HCT116 (cell line): ENCODE results near the gene FLRT1. TPM values are rescaled to one million over a fixed set of nuclear protein-coding genes. Genes with fewer than 3 reads are reported as not detected.

Experiments used
- ATAC-seq: fragments of 200-7000 bp; cut with Tn5 transposase; 2 replicates; pipeline ENCODE4 v1.9.1; 2020; ENCODE audit warnings: mild to moderate bottlenecking, moderate library complexity
- BruUV-seq: library from RNA; stranded (reverse); fragments of 400-500 nt; replicated peaks from 2 replicates; lab custom pipeline; 2021; lab: Mats Ljungman, UMichigan
- CTCF ChIA-PET: fragments of 300-600 bp; sonication (Branson Sonifier 250); formaldehyde crosslinking; loops from one replicate; lab custom pipeline; 2021; ENCODE audit warnings: antibody characterized with exemption; lab: Charles Lee
- POLR2A ChIA-PET: fragments of 300-600, 350-600 bp; sonication (Branson Sonifier 250); formaldehyde crosslinking; loops from one replicate; lab custom pipeline; 2021; ENCODE audit warnings: antibody characterized with exemption; lab: Charles Lee
- RAD21 ChIA-PET, 2 experiments: fragments of 300-600 bp; sonication (Branson Sonifier 250); formaldehyde crosslinking; loops; one replicate each; lab custom pipeline; 2023; ENCODE audit warnings: low total read pairs in 2 of 2; ENCODE audit not compliant: uncharacterized antibody in 2 of 2, unreplicated experiment in 2 of 2, low non-redundant PET in 1 of 2; lab: Charles Lee
- DNase-seq: peaks from one replicate; pipeline ENCODE4 v3.0.0-alpha.2; 2010; ENCODE audit warnings: low read depth, low spot score
- H2AFZ ChIP-seq: fragments of 200-600 bp; shearing (Covaris generic), sonication (generic); 2 replicates; pipeline ENCODE4 v1.6.1; 2017; ENCODE audit warnings: low read depth, mixed run types, mixed read lengths, antibody characterized with exemption, low read length; ENCODE audit not compliant: poor library complexity, severe bottlenecking
- H3K27ac ChIP-seq: 2 replicates; pipeline ENCODE4 v1.5.1; 2012; ENCODE audit warnings: low read depth, low read length
- H3K27me3 ChIP-seq: fragments of 200-600 bp; sonication (generic); 2 replicates; pipeline ENCODE4 v1.6.1; 2016; ENCODE audit warnings: mixed run types, low read length, mixed read lengths; ENCODE audit not compliant: insufficient read depth
- H3K36me3 ChIP-seq, 2 experiments: fragments of 200-500 bp in 1 of 2; fragments of 200-600 bp in 1 of 2; sonication (Bioruptor generic) in 1 of 2; sonication (generic) in 1 of 2; 2 replicates each; pipeline versions ENCODE4 v1.5.1 to v1.6.1; 2014 to 2016; ENCODE audit warnings: low read length in 2 of 2, inconsistent platforms in 1 of 2, mixed read lengths in 1 of 2, mixed run types in 1 of 2; ENCODE audit not compliant: insufficient read depth in 2 of 2, control insufficient read depth in 1 of 2
- H3K4me1 ChIP-seq, 2 experiments: fragments of 200-600 bp in 1 of 2; sonication (generic) in 1 of 2; 2 replicates each; pipeline versions ENCODE4 v1.5.1 to v1.6.1; 2012 to 2017; ENCODE audit warnings: low read length in 2 of 2, inconsistent platforms in 1 of 2, mild to moderate bottlenecking in 1 of 2, mixed read lengths in 1 of 2, mixed run types in 1 of 2, moderate library complexity in 1 of 2; ENCODE audit not compliant: insufficient read depth in 2 of 2, control insufficient read depth in 1 of 2
- H3K4me2 ChIP-seq: fragments of 200-600 bp; sonication (generic); 2 replicates; pipeline ENCODE4 v1.6.1; 2017; ENCODE audit warnings: mixed run types, low read length, mixed read lengths
- H3K4me3 ChIP-seq, 2 experiments: fragments of 200-600 bp in 1 of 2; sonication (generic) in 1 of 2; replicated peaks in 1 of 2; 2 replicates each; pipeline ENCODE4 v1.5.1; 2011 to 2016; ENCODE audit warnings: low read length in 2 of 2, control low read depth in 1 of 2, low read depth in 1 of 2, mild to moderate bottlenecking in 1 of 2, mixed read lengths in 1 of 2, mixed run types in 1 of 2
- H3K79me2 ChIP-seq: fragments of 200-600 bp; sonication (generic); 2 replicates; pipeline ENCODE4 v1.6.1; 2017; ENCODE audit warnings: mild to moderate bottlenecking, mixed run types, low read length, moderate library complexity, mixed read lengths; ENCODE audit not compliant: insufficient read depth
- H3K9ac ChIP-seq: fragments of 200-600 bp; sonication (generic); 2 replicates; pipeline ENCODE4 v1.6.1; 2016; ENCODE audit warnings: low read length, mixed read lengths
- H3K9me2 ChIP-seq: fragments of 200-600 bp; sonication (generic), shearing (Covaris generic); 2 replicates; pipeline ENCODE4 v1.6.1; 2017; ENCODE audit warnings: mixed run types, mild to moderate bottlenecking, moderate library complexity; ENCODE audit not compliant: insufficient read depth
- H3K9me3 ChIP-seq, 2 experiments: fragments of 200-500 bp in 1 of 2; fragments of 200-600 bp in 1 of 2; sonication (Bioruptor generic) in 1 of 2; sonication (generic) in 1 of 2; 2 replicates each; pipeline ENCODE4 v1.6.1; 2014 to 2017; ENCODE audit warnings: low read length in 2 of 2, mixed read lengths in 2 of 2, inconsistent platforms in 1 of 2, low read depth in 1 of 2, mild to moderate bottlenecking in 1 of 2, mixed run types in 1 of 2, moderate library complexity in 1 of 2; ENCODE audit not compliant: control insufficient read depth in 1 of 2, insufficient read depth in 1 of 2
- H4K20me1 ChIP-seq: fragments of 200-600 bp; sonication (generic), shearing (Covaris generic); 2 replicates; pipeline ENCODE4 v1.6.1; 2017; ENCODE audit warnings: mixed run types, mild to moderate bottlenecking, moderate library complexity; ENCODE audit not compliant: insufficient read depth
- CBX3 ChIP-seq: IDR thresholded peaks from 2 replicates; pipeline ENCODE4 v1.6.1; 2012; ENCODE audit warnings: low read depth
- CEBPB ChIP-seq: IDR thresholded peaks from 2 replicates; pipeline ENCODE4 v1.6.1; 2012; ENCODE audit warnings: low read depth
- EGR1 ChIP-seq: IDR thresholded peaks from 2 replicates; pipeline ENCODE4 v1.6.1; 2012; ENCODE audit warnings: low read depth
- EZH2phosphoT487 ChIP-seq: fragments of 200-600 bp; IDR thresholded peaks from 2 replicates; pipeline ENCODE4 v1.6.1; 2018; ENCODE audit warnings: antibody characterized with exemption, borderline replicate concordance
- FOSL1 ChIP-seq: IDR thresholded peaks from 2 replicates; pipeline ENCODE4 v1.6.1; 2012; ENCODE audit warnings: low read depth
- JUND ChIP-seq: IDR thresholded peaks from 2 replicates; pipeline ENCODE4 v1.6.1; 2012
- POLR2A ChIP-seq: IDR thresholded peaks from 2 replicates; pipeline ENCODE4 v1.7.0; 2011; ENCODE audit warnings: borderline replicate concordance; ENCODE audit not compliant: insufficient read depth, insufficient read length; ENCODE audit errors: extremely low read depth
- POLR2AphosphoS5 ChIP-seq: IDR thresholded peaks from 2 replicates; pipeline ENCODE4 v1.6.1; 2011; ENCODE audit warnings: mild to moderate bottlenecking, low read depth, low read length, moderate library complexity
- RAD21 ChIP-seq: IDR thresholded peaks from 2 replicates; pipeline ENCODE4 v1.6.1; 2012; ENCODE audit warnings: low read depth, mild to moderate bottlenecking
- REST ChIP-seq: IDR thresholded peaks from 2 replicates; pipeline ENCODE4 v1.6.1; 2012; ENCODE audit warnings: low read depth
- SP1 ChIP-seq: IDR thresholded peaks from 2 replicates; pipeline ENCODE4 v1.6.1; 2012; ENCODE audit warnings: low read depth
- SRF ChIP-seq: IDR thresholded peaks from 2 replicates; pipeline ENCODE4 v1.6.1; 2012; ENCODE audit warnings: low read depth
- intact Hi-C: fragments of 100-400 bp; cut with micrococcal nuclease; formaldehyde crosslinking; loops from 2 replicates; pipeline ENCODE4 v1.10.0; 2022
- total RNA-seq: library from RNA; stranded (reverse); gene quantifications from one replicate; pipeline ENCODE4 v1.2.1, GENCODE V29; 2021; ENCODE audit not compliant: unreplicated experiment

Gene FLRT1
- total RNA-seq, 1 experiment from 2014 or later: 0.15 TPM

GRCh38 chr11:64043545-64043944 lies 7.8 kb downstream of the FLRT1 start:
- no peak overlapping the region for H2AFZ ChIP-seq
- DNase-seq (no peak), ATAC-seq (no peak)
- no TSS peak for BruUV-seq
- no peak overlapping the region for H3K4me3 ChIP-seq
- H3K27ac ChIP-seq: no peak overlapping the region
- no peaks in the 10 kb centered on the region for H3K9me2 ChIP-seq
- no peaks in the 10 kb centered on the region for H3K9me3 ChIP-seq
- H3K4me1 ChIP-seq: no peaks in the 10 kb centered on the region
- H3K79me2 ChIP-seq: no peaks in the 10 kb centered on the region
- ChIA-PET CTCF (no interaction called here), RAD21 (no interaction called here), POLR2A (no interaction called here)
- no peak overlapping the region for H3K4me2 ChIP-seq
- H3K9ac ChIP-seq: no peak overlapping the region
- no peaks in the 10 kb centered on the region for H3K36me3 ChIP-seq
- TF ChIP-seq JUND: no peak
- no peak for TF ChIP-seq FOSL1
- TF ChIP-seq POLR2AphosphoS5: no peak
- TF ChIP-seq POLR2A: no peak
- no peak for TF ChIP-seq EGR1
- no peak for TF ChIP-seq SP1
- no peak for TF ChIP-seq SRF
- no peak for TF ChIP-seq RAD21
- TF ChIP-seq EZH2phosphoT487: no peak
- TF ChIP-seq CEBPB: no peak
- no peak for TF ChIP-seq CBX3
- no peak for TF ChIP-seq REST
- H4K20me1 ChIP-seq: no peaks in the 10 kb centered on the region
- H3K27me3 ChIP-seq: no peaks in the 10 kb centered on the region
- intact Hi-C loops: no loop called here
